Ureter (tissue), 1 donor: ENCODE data around the gene MAPKAPK3. TPM values are rescaled to one million over a fixed set of nuclear protein-coding genes. Genes with fewer than 3 reads are reported as not detected.
"Not testable (repeated sequence)": the region's sequence is repeated elsewhere in the genome, so short reads cannot be mapped to it uniquely, and the experiment has no call there.

Experiments
- DNase-seq: peaks from one replicate; pipeline ENCODE4 v3.0.0-alpha.2; 2020; ENCODE audit warnings: low spot score
- total RNA-seq: library from RNA; stranded (reverse); gene quantifications from one replicate; pipeline ENCODE4 v1.2.4, GENCODE V29; 2023
- donor health status: DM: yes; HTN: yes; CAD: no.

MAPKAPK3 gene
- total RNA-seq, 1 donor from 2014 or later = 34.8 TPM

DNA sequence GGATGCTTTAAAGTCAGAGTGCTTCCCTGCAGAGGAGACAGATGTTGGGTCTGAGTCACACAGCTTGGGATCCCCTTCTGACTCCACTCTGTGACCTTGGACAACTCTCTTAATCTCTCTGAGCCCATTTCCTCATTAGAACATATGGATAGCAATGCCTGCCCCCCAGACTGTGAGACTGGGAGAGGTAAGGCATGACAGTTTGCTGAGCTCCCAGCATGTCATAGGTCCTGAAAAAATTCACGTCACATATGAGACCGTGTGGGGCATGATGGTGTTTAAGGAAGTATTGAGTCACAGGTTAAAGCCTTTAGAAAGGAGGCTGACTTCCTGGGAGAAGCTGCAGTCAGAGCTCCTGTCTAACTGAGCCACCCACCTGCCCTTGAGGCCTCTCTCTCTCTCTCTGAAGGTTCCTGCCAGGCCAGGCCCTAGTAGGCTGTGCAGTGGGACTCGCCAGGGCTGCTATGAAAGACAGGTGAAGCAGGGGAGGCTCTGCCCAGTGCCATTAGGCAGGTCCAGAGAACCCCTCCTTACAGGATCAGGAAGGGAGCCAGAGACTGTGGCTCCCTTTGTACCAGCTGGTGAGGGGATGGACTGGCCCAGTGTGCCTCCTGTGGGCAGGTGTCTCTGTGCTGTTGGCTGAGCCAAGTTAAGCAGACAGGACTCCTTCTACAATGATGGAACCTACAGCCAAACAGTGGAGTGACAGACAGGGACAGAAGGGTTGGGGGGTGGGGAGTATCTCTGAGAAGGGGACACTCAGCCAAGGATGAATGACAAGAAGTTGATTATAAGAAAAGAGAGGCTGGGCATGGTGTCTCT is 38.3 kb downstream of the MAPKAPK3 start:
- no peak for DNase-seq

DNA sequence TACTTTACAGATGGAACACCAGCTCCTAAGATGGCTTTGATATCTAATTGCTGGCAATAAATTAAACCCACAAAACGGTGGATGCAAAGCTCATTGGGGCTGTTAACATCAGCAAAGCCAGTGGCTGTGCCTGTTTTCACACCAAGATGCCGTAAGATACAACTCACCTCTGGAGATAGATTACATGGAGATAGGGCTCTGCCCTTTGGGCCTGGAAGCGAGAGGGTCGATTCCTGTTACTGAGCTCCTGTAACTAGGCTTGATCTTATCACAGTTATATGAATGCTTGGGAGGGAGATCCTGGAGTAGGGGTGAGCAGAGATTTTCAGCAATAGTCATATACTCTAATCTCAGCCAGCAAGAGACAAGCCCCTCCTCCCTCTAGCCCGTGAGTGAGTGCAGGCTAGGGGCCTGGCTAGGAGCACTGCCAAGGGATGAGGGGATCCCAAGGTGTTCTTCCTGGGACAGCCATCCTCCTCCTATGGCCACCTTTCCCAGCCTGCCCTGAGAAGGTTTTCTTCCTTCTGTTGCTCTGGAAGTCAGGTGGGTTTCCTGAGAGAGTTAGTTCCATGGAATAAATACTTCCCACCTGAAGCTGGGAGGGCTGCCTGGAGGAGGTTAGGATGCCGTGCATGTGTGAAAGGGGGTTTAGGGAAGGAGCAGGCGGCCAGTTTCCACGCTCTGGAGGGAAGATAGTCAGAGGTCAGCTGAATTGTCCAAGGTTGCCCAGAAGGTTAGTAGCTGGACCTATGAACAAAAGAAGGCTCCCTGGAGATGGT is 39.7 kb downstream of the MAPKAPK3 start:
- DNase-seq = no peak

DNA sequence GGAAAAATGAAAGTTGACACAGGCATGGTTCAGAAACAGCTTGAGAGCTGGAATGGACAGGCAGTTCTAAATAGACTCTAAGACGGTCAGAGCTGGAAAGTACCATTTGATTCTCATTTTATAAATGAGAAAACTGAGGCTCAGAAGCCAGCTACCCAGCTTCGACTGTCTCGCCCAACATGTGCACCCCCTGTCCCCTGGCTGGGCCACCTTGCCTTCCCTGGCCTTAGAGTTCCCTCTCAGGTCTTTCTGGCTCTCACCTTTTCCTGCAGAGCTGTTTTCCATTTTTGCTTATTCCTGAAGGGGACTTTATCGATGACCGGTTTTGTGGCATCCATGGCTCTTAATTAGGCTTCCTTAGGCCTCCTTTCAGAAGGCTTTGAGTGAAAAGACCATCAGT is 40.5 kb downstream of the MAPKAPK3 start:
- no peak for DNase-seq

DNA sequence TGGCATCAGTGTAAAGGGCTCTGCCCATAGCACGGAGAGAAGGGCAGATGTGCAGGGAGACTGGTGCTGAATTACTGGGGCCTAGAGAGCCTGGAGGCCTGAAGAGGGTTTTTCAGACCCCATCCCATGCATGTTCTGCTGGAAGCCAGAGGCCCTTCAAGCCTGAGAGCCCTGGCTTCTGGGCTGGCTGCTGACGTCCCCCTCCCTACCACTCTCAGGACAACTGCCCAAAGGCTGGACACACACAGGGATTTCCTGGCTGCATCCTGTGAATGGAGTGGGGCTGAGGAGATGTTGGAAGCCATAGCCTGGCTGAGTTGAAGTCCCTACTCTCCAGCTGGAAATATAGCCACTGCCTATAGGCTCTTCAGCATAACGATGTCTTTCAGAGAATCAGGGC is 40.9 kb downstream of the MAPKAPK3 start:
- no peak for DNase-seq

DNA sequence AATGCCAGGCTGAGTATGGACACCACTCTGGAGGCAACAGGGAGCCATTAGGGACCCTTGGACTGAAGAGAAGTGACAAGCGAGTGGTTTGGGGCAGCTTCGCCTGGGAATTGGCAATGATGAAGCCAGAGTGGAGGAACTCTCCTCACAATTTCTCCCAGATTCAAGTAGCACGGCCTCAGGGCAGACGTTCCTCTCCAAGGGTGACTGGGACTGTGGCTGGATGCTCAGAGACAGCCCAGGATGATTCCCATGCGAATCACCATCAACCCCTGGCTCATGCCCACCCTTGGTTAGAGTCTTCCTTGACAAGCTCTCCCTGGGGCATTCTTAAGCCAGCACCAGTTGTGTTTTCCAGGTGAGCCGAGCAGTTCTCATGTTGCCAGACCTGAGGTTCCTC is 41.5 kb downstream of the MAPKAPK3 start:
- no peak for DNase-seq

DNA sequence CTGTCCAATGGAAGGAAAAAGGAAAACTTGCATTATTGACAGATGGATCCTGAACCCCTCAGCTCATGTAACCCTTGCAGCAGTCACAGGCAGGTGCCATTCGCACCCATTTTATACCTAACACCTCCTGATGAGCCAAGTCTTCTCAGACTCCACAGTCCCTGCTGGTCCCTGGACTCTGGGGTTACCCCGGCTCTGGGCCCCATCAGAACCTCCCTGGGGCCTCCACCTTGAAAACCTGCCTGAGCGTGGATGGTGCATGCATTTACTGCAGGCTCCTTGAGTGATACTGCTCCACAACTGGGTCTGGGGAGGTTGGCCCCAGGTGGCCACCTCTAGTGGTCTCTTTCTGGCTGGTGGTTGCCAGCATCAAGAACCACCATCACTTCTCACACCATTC is 41.9 kb downstream of the MAPKAPK3 start:
- no peak for DNase-seq

DNA sequence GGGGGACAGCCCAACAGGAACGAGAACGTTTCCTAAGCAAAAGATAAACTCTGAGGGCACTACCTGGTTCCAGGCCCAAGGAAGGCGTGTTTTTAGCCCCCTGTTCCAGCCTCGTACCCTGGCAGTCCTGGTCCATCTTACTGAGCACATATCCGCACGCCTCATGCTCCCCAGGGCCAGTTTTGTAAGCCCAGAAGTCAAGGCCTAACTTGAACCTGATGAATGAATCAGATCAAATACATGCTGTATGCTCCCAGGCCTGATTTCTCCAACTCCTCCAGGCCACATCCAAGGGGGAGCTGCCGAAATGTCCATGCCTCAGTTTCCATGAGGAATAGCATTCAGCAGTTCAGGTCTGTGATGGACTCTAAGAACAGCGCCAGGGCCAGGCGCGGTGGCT is 43.4 kb downstream of the MAPKAPK3 start:
- DNase-seq = no peak

DNA sequence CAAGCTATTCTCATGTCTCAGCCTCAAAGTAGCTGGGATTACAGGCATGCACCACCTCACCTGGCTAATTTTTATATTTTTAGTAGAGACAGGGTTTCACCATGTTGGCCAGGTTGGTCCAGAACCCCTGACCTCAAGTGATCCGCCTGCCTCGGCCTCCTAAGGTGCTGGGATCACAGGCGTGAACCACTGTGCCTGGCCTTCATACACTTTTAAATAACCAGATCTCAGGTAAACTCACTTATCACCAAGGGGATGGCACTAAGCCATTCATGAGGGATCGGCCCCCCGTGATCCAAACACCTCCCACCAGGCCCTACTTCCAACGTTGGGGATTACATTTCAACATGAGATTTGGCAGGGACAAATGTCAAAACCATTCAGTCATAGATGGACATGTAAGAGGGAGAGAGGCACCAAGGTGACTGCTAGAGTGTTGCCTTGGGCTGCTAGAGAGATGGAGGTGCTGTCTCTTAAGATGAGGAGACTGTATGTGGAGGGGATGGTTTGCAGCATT is 44.4 kb downstream of the MAPKAPK3 start:
- no peak for DNase-seq

DNA sequence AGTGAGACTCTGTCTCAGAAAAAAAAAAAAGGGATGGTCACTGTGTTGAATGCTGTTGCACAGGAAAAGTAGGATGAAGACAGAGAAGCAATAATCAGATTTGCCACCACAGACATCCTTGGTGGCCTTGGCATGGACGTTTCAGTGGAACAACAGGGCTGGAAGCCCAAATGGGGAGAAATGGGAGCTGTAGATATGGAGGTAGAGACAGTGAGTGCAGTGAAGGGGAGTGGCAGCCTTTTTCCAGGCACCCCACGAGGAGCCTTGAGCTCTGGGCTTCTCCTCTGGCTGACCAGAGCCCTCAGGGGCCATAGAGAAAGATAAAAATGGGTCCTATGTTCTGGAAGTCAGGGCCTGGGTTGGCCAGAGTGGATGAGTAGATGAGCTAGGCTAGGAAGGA is 45.5 kb downstream of the MAPKAPK3 start:
- no peak for DNase-seq

DNA sequence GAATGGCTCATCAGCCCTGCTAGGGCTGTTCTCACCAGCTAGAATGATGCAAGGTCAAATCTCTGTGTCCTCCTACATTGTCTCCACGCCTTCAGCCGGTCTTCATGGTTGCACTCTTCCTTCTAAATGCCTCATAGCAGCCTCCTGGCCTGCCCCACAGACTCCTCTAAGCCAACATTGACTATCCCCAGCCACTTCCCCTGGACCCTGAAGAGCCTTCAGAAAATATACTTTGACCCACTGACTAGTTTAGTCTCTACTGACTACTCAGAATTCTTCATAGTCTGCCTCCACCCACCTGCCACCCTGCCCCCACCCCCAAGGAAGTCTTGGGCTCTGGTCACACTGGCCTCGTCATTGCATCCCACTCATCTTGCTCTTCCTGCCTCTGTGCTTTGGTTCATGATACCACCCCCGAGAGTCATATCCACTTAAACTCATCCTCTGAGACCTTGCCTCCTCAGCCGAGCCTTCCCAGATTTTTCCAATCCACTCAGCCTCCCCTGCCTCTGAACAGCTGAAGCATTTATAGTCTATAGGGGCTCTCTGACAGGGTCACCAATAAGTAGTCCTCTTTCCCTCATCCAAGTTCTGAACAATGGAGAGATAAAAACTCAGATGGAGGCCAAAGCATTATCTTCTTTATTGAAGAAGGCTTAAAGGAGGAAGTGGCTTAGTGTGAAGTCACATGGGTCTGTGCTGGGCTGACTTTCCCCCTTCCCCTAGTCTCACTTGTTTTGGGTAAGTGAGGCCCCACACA is 48.3 kb downstream of the MAPKAPK3 start:
- DNase-seq = no peak

DNA sequence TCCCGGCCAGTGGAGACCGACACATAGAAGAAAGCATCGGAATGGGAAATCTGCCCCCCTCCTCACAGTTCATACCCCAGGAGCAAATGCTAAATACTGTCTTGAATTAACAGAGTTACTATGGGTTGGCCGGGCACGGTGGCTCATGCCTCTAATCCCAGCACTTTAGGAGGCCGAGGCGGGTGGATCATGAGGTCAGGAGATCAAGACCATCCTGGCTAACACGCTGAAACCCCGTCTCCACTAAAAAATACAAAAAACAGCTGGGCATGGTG is 48.8 kb downstream of the MAPKAPK3 start:
- DNase-seq = not testable (repeated sequence)

DNA sequence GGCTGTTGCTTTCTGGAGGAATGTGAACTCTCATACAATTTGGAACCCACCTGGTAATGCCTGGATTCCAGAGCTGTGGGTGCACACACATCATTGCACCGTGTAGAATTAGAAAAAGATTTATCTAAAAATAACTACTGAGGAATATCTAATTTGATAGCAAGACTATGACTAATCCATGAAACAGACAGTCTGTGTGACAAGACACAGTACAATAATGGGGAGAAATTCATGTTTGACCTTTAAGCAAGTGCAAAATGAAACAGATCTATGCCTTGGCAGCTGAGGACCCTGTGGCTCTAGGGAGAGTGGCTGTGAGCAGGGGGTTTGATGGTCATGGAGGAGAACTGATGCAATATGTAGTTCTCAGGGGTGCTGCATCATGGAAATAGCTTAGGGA is 49.9 kb downstream of the MAPKAPK3 start:
- DNase-seq = no peak

DNA sequence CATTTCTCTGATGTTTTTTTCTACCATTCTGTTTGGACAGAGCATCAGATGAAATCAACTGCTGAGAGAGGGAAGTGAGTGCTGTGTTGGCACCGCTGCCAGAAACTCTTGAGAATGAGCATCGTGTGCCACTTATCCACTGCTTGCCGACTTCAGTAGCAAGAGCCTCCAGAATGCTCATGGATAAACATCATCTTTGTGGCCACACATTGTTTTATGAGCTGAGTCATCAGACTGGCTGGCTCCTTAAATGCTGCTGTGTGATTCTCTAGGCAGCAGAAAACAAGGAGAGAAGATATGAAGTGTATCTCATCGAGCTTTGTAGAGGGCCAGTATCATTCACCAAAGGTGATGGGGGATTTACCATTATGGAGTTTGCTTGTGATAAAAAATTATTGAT is 54.4 kb downstream of the MAPKAPK3 start:
- no peak for DNase-seq

DNA sequence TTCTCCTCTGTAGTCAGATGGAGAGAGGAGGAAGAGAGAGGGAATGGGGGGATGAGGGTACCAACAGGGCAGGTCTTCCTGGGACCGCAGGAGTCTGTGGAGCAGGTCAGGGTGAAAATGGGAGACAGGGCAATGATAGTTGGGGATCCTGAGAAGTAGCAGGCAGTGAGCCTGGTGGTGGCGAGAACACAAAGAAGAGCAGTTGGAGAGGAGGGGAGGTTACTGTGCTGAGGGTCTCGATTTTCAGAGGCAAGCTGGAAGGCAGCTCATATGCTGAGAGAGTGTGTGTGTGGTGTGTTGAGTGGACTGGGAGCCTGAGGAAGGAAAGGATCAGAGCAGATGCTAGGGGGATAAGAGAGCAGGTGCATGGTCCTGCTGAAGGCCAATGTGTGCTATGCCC is 55.7 kb downstream of the MAPKAPK3 start:
- no peak for DNase-seq

DNA sequence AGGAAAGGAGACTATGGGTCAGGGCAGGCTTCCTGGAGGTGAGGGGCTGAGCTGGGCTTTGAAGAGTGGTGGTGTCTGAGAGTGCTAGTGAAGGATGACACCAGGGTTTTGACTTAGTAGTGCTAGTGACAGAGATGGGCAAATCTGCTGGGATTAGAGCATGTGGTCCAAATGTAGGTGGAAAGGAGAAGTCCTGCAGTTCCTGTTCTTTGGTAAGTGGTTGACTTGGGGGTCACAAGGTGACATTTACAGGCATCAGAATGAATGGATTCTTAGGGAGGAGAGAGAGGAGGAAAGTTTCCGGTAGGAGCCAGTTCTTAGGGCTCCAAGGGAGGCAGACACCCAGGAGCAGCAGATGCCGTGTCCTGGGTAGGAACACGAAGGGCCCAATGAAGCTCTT is 57.0 kb downstream of the MAPKAPK3 start:
- no peak for DNase-seq

DNA sequence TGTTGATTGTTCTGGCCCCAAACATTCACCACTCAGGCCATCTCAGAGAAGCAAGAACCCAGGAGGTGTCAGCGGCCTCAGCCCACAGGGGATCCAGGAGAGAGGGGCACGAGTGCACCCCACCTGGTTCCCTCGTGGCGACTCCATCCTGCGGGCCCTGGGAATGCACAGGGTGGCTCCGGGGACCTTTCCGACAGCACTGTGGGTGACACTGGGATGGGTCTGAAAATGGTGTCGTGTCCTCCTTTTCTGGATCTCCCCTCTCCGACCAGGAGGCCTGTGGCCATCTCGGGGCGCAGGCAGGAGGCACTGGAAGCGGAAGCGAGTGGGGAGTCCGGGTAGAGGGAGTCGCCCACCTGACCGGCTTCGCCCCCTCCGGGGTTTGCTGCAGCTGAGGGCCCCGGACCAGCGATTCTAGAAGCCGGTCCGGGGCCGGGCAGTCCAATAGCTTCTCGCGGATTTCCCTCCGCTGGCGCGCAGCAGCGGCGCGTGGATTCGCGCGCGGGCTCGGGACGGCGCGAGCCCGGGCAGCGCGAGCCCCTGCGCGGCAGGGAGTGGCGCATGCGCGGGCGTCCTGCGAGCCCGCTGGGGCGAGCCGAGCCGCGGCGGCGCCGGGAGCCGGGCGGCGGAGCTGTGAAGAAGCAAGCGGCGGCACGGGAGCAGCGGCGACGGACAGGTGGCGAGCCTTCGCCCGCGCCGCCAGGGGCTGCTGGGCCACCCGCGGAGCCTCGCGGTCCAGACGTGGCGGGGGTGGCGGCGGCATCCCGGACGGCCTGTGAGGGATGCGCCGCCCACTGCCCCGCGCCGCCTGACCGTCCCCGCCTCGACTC is 57.6 kb downstream of the MAPKAPK3 start, which contains the start of gene DOCK3:
Gene DOCK3, plus strand, starts transcription at position 579 of the 830 bp plus-strand sequence. CDS start 337 bp downstream, outside the sequence.
- no peak for DNase-seq

DNA sequence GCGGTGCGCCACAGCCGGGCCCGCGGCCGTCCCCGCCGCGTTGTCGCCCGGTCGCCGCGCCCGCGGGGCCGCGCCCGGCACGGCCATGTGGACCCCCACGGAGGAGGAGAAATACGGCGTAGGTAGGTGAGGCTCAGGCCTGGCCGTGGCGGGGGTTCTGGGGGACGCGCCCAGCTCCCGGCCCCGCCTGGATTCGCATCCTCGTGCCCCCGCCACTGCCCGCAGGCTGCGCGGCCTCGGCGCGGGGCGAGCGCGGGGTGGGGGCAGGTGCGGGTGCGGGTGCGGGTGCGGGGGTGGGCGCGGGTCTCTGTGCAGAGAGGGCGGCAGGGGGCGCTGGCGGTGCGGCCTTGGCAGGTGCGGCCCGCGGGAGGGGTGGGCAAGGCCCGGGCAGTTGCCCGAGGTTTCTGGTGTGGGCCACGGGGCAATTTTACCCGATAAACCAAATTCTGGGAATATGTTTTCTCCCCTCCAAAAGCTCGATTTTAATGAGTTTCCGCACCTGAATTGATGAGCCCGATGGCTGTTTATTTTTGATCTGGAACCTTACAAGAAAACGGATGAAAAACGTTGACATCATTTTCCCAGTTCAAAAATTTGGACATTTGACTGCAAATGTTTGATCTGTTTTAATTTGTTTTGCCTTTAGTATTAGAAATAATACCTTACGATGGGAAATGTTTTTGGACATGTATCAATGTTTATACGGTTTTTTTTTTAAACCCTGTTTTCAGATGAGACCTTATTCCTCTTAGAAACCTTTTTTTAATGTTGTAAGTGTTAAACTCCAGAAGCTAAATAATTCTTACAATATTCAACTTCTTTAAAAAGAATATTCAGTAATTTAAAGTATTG is 58.5 kb downstream of the MAPKAPK3 start:
- DNase-seq = no peak

DNA sequence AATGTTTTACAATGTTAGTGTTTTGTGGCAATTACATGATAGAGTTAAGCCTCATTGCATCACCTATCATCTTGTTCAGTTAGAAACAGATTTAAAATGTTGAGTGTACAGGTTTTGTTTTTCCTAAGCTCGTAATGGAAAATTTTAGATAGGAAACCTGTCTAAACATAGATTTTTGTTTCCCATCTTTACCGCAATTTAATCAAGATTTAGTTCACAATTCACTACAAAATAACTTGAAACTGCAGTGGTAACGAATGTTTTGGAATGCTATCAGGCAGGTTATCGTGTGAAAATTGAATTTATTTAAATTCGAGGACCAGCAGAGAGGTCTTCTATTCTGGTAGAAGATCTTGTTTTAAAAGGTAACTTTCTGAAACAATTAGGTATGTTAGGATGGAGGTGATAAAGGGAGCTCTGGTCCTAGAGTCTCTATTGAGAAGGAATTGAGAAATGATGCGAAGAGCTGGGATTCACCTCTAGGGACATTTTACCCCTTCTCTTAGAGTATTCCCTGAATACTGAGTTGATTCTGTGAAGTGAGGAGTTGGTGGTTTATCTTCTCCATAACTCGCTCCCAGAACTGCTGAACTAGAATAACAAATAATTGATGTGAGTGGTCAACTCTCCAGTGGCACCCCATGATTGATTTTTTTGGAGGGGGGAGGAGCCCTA is 59.2 kb downstream of the MAPKAPK3 start:
- no peak for DNase-seq

DNA sequence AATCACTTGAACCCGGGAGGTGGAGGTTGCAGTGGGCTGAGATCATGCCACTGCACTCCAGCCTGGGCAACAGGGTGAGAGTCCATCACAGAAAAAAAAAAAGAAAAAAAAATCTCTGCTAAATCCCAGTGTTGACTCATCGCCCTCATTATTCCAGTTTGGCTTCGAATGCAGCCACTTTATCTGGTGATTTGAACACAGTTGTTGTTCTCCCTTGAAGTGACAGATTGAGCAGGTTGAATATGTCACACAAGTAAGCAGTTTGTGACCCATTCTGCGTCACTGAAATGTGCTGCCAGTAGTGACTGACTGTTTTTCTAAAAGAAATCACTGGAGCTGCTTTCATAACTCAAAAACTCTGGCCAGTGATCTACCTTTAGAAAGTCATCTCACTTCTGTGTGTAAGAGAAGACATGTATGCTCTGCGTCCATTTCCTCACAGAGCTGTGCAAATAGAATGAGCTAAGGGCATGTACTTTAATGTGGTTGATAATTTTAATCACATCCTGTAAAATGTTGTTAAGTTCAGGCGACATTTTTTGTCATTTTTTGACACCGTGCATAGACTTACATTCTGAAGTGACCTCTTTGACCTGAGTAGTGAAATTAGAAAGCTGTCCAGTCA is 70.3 kb downstream of the MAPKAPK3 start:
- no peak for DNase-seq
